Measurements from ENCODE around the gene HOXA11.

GRCh38 chr7:27158436-27159265, 26.4 kb downstream of the HOXA11 start:
- TF ChIP-seq, protein P1, sequence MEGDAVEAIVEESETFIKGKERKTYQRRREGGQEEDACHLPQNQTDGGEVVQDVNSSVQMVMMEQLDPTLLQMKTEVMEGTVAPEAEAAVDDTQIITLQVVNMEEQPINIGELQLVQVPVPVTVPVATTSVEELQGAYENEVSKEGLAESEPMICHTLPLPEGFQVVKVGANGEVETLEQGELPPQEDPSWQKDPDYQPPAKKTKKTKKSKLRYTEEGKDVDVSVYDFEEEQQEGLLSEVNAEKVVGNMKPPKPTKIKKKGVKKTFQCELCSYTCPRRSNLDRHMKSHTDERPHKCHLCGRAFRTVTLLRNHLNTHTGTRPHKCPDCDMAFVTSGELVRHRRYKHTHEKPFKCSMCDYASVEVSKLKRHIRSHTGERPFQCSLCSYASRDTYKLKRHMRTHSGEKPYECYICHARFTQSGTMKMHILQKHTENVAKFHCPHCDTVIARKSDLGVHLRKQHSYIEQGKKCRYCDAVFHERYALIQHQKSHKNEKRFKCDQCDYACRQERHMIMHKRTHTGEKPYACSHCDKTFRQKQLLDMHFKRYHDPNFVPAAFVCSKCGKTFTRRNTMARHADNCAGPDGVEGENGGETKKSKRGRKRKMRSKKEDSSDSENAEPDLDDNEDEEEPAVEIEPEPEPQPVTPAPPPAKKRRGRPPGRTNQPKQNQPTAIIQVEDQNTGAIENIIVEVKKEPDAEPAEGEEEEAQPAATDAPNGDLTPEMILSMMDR (IDR thresholded peaks at IDR 0.05; ENCODE audit: borderline replicate concordance, extremely low read depth, low read length, poor library complexity, severe bottlenecking): no peak
- no peak for TF ChIP-seq EZH2 (IDR thresholded peaks at IDR 0.05; ENCODE audit: borderline replicate concordance, low read depth, low read length, severe bottlenecking)

Measured in DND-41 (cell line).